GM10248 (cell line): ENCODE data around the gene AMZ1.
"Not testable (repeated sequence)": the region's sequence is repeated elsewhere in the genome, so short reads cannot be mapped to it uniquely, and the experiment has no call there.

Source experiments
- CTCF ChIA-PET: fragments of 300-600 bp; sonication (Branson Sonifier 250); formaldehyde crosslinking; extraction: SDS; loops from one replicate; lab custom pipeline; 2021; ENCODE audit warnings: antibody characterized with exemption; lab: Yijun Ruan, JAX
- POLR2A ChIA-PET: fragments of 350-650 bp; sonication (Branson Sonifier 250); formaldehyde crosslinking; extraction: SDS; loops from one replicate; lab custom pipeline; 2020; ENCODE audit warnings: antibody characterized with exemption; lab: Yijun Ruan, JAX
- DNase-seq: peaks from one replicate; pipeline ENCODE4 v3.0.0; 2012; ENCODE audit errors: extremely low spot score
- CTCF ChIP-seq: IDR thresholded peaks from 2 replicates; pipeline ENCODE4 v1.5.1; 2012; ENCODE audit warnings: mild to moderate bottlenecking, low read depth; ENCODE audit errors: extremely low read depth, missing control alignments, control extremely low read depth

AMZ1 gene

GRCh38 chr7:2738766-2739549 lies 51.0 kb downstream of the AMZ1 start:
- CTCF ChIA-PET: interaction anchor here (1.4 to 1.7 kb wide), 2 partner anchors 15 to 287 kb away, joined by 4 to 5 read pairs; no protein-coding TSS in a partner anchor
- no peak for DNase-seq
- no peak for TF ChIP-seq CTCF
- POLR2A ChIA-PET: no interaction called here

- POLR2A ChIA-PET, DNase-seq, CTCF ChIA-PET: not testable (repeated sequence)
Measured at GRCh38 chr7:2743523-2744185, 55.7 kb downstream of the AMZ1 start.

DNA sequence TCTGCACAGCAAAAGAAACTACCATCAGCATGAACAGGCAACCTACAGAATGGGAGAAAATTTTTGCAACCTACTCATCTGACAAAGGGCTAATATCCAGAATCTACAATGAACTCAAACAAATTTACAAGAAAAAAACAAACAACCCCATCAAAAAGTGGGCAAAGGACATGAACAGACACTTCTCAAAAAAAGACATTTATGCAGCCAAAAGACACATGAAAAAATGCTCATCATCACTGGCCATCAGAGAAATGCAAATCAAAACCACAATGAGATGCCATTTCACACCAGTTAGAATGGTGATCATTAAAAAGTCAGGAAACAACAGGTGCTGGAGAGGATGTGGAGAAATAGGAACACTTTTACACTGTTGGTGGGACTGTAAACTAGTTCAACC lies 60.7 kb downstream of the AMZ1 start:
- DNase-seq, CTCF ChIA-PET, POLR2A ChIA-PET: not testable (repeated sequence)

DNA sequence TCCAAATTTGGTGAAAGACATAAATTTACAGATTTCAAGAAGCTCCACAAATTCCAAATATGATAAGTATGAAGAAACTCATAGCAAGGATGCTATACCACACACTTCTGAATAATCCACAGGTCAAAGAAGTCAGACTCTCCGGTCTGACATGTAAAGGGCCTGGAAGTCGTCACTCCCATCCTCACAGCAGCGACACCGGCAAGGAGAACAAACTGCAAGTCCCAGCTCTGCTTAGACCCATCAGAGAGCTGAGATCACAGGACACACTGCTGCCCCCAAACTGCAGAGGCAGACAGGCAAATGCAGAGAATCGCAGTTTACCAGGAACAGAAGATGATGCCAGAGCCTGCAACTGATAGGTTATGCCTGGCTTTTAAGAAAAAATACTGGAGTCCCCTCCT lies 62.0 kb downstream of the AMZ1 start:
- DNase-seq: no peak
- CTCF ChIA-PET: interaction anchor here (1.1 kb wide), 1 partner anchor 12 kb away, joined by 3 read pairs; no protein-coding TSS in a partner anchor
- POLR2A ChIA-PET: no interaction called here

DNA sequence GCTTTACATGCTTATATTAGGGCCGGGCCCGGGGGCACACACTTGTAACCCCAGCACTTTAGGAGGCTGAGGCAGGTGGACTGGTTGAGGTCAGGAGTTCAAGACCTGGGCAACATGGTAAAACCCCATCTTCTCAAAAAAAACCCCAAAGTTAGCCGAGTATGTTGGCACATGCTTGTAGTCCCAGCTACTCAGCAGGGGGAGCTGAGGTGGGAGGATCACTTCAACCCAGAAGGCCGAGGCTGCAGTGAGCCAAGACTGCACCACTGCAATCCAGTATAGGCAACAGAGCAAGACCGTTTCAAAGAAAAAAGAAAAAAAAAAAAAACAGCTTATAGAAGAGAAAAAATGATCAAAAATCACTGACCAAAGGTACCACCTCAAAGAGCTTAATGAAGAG lies 63.1 kb downstream of the AMZ1 start:
- ChIA-PET POLR2A (no interaction called here), CTCF (interaction anchor here (1.9 kb wide), 1 partner anchor 12 kb away, joined by 5 read pairs; no protein-coding TSS in a partner anchor)
- no peak for DNase-seq
- no peak for TF ChIP-seq CTCF

More for the DNA sequence above, 62.0 kb downstream of the AMZ1 start:
- TF ChIP-seq CTCF: no peak

DNA sequence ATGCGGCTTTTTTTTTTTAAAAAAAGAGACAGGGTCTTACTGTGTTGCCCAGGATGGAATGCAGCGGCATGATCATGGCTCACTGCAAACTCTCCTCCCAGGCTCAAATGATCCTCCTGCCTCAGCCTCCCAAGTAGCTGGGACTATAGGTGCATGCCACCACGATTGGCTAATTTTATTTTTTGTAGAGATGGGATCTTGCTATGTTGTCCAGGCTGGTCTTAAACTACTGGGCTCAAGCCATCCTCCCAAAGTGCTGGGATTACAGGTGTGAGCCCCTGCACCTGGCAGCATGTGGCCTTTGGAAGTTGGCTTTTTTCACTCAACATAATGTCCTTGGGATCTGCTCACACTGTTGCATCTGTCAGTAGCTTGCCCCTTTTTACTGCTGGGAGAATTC lies 65.1 kb downstream of the AMZ1 start:
- ChIA-PET CTCF (no interaction called here), POLR2A (no interaction called here)
- DNase-seq: no peak

GRCh38 chr7:2754086-2754485 lies 66.1 kb downstream of the AMZ1 start:
- DNase-seq: no peak
- ChIA-PET CTCF (interaction anchor here (1.5 kb wide), 1 partner anchor 44 kb away, joined by 5 read pairs; no protein-coding TSS in a partner anchor), POLR2A (no interaction called here)
- no peak for TF ChIP-seq CTCF

More for the DNA sequence above, 65.1 kb downstream of the AMZ1 start:
- no peak for TF ChIP-seq CTCF
